Thoracic aorta (tissue), 2 donors: ENCODE measurements around the gene OR2T35. TPM values are rescaled to one million over a fixed set of nuclear protein-coding genes. Genes with fewer than 3 reads are reported as not detected.

ENCODE experiments used
- ATAC-seq: fragments of 150-250 bp; one replicate; pipeline ENCODE4 v1.8.0; 2017; ENCODE audit warnings: low read depth; ENCODE audit not compliant: insufficient number of reproducible peaks, low FRiP score
- DNase-seq: peaks from one replicate; pipeline ENCODE4 v3.0.0-alpha.2; 2020; ENCODE audit warnings: low spot score
- H3K27ac ChIP-seq, 2 donors: fragments of 200-600 bp; sonication (generic); 1 replicate in 1 of 2; 2 replicates in 1 of 2; pipeline ENCODE4 v1.5.1; 2016; ENCODE audit warnings: mild to moderate bottlenecking in 2 of 2, moderate library complexity in 2 of 2
- H3K27me3 ChIP-seq: fragments of 200-600 bp; sonication (generic); replicated peaks from 2 replicates; pipeline ENCODE4 v1.6.0; 2016; ENCODE audit warnings: mild to moderate bottlenecking; ENCODE audit not compliant: insufficient read depth
- H3K36me3 ChIP-seq: fragments of 200-600 bp; sonication (generic); one replicate; pipeline ENCODE4 v1.5.1; 2016
- H3K4me1 ChIP-seq, 2 donors: fragments of 200-600 bp; sonication (generic); 1 replicate in 1 of 2; 2 replicates in 1 of 2; pipeline versions ENCODE4 v1.5.1 to v1.6.0; 2016; ENCODE audit warnings: low read depth in 2 of 2, mild to moderate bottlenecking in 1 of 2; ENCODE audit not compliant: control insufficient read depth in 1 of 2
- H3K4me3 ChIP-seq: fragments of 200-600 bp; sonication (generic); 2 replicates; pipeline ENCODE4 v1.5.1; 2016; ENCODE audit warnings: mild to moderate bottlenecking
- H3K9me3 ChIP-seq: fragments of 200-600 bp; sonication (generic); 2 replicates; pipeline ENCODE4 v1.5.1; 2016
- CTCF ChIP-seq: fragments of 200-600 bp; sonication (generic); IDR thresholded peaks from one replicate; pipeline ENCODE4 v1.5.1; 2019; ENCODE audit warnings: antibody characterized with exemption
- total RNA-seq, 2 donors: library from RNA; depleted of rRNA; stranded (reverse); fragments of >200 nt; gene quantifications; one replicate each; pipeline versions ENCODE4 v1.1.0 to v1.2.3, GENCODE V29; 2016

Gene OR2T35
- total RNA-seq, 2 donors from 2014 or later = not detected

GRCh38 chr1:248631354-248632008 lies 13.6 kb downstream of the OR2T35 start:
- TF ChIP-seq CTCF = no peak
- Histone ChIP-seq H3K4me3 (no peak overlapping the region), H3K27ac (no peak overlapping the region), H3K27me3 (no peaks in the 10 kb centered on the region), H3K36me3 (no peaks in the 10 kb centered on the region), H3K9me3 (no peaks in the 10 kb centered on the region), H3K4me1 (no peaks in the 10 kb centered on the region)
- DNase-seq (no peak), ATAC-seq (no peak)

DNA sequence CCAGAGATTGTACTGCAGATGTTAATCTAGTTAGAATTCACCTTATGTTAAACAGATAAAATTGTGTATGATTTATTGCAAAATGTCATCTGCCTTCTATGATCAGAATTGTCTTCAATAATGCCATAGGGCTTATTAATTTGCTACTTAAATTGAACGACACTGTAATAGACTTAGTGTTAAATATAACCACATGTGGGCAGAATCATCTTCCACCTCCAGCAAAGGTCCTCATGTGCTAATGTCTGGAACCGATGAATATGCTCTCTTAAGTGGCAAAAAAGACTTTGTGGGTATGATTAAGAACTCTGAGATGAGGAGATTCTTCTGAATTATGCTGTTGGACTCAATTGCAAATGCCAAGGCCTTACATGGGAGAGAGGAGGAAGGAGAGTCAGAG lies 14.5 kb downstream of the OR2T35 start:
- Histone ChIP-seq H3K4me1 (no peaks in the 10 kb centered on the region), H3K9me3 (no peaks in the 10 kb centered on the region), H3K27me3 (no peaks in the 10 kb centered on the region), H3K36me3 (no peaks in the 10 kb centered on the region), H3K4me3 (no peak overlapping the region), H3K27ac (no peak overlapping the region)
- no peak for TF ChIP-seq CTCF
- DNase-seq (no peak), ATAC-seq (no peak)

- no peaks in the 10 kb centered on the region for H3K36me3 ChIP-seq
- no peak overlapping the region for H3K27ac ChIP-seq
- H3K27me3 ChIP-seq = no peaks in the 10 kb centered on the region
- no peak for DNase-seq
- no peak overlapping the region for H3K4me3 ChIP-seq
- no peaks in the 10 kb centered on the region for H3K4me1 ChIP-seq
- TF ChIP-seq CTCF = no peak
- no peaks in the 10 kb centered on the region for H3K9me3 ChIP-seq
- ATAC-seq = no peak
Measured at GRCh38 chr1:248627971-248628844, 16.9 kb downstream of the OR2T35 start.

- ATAC-seq (no peak), DNase-seq (no peak)
- H3K36me3 ChIP-seq = no peaks in the 10 kb centered on the region
- no peaks in the 10 kb centered on the region for H3K27me3 ChIP-seq
- no peak for TF ChIP-seq CTCF
- H3K4me1 ChIP-seq = no peaks in the 10 kb centered on the region
- H3K9me3 ChIP-seq = no peaks in the 10 kb centered on the region
- H3K4me3 ChIP-seq = no peak overlapping the region
- no peak overlapping the region for H3K27ac ChIP-seq
Measured at GRCh38 chr1:248625971-248626370, 19.1 kb downstream of the OR2T35 start.

DNA sequence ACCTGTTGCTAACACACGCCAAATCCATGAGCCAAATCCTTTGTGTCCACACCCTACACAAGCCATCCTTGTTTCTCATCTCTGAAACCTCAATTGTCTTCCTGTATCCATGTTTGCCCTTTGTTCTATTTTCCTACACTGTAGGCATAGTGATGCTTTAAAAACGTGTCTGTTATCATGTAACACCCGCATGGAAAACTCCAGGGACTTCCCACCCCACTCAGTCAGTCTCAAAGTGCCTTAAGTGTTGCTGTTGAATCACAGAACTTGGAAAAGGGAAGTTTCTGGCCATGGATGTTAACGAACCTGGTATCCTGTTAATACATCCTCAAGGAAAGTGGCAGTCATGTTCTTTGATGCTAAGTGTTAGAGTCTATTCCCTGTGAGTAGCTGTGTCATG lies 19.9 kb downstream of the OR2T35 start:
- Histone ChIP-seq H3K27ac (no peak overlapping the region), H3K4me3 (no peak overlapping the region), H3K36me3 (no peaks in the 10 kb centered on the region), H3K27me3 (no peaks in the 10 kb centered on the region), H3K4me1 (no peaks in the 10 kb centered on the region), H3K9me3 (no peaks in the 10 kb centered on the region)
- no peak for ATAC-seq
- no peak for TF ChIP-seq CTCF
- DNase-seq = no peak
